HG03095 (cell line): ENCODE data around the gene TNFRSF4.
"Not testable (repeated sequence)": the region's sequence is repeated elsewhere in the genome, so short reads cannot be mapped to it uniquely, and the experiment has no call there.

ENCODE experiments used
- ATAC-seq: cut with Tn5 transposase; IDR thresholded peaks from one replicate; pipeline ENCODE4 v1.9.1; 2021; ENCODE audit warnings: moderate library complexity; ENCODE audit not compliant: unreplicated experiment

The TNFRSF4 gene

DNA sequence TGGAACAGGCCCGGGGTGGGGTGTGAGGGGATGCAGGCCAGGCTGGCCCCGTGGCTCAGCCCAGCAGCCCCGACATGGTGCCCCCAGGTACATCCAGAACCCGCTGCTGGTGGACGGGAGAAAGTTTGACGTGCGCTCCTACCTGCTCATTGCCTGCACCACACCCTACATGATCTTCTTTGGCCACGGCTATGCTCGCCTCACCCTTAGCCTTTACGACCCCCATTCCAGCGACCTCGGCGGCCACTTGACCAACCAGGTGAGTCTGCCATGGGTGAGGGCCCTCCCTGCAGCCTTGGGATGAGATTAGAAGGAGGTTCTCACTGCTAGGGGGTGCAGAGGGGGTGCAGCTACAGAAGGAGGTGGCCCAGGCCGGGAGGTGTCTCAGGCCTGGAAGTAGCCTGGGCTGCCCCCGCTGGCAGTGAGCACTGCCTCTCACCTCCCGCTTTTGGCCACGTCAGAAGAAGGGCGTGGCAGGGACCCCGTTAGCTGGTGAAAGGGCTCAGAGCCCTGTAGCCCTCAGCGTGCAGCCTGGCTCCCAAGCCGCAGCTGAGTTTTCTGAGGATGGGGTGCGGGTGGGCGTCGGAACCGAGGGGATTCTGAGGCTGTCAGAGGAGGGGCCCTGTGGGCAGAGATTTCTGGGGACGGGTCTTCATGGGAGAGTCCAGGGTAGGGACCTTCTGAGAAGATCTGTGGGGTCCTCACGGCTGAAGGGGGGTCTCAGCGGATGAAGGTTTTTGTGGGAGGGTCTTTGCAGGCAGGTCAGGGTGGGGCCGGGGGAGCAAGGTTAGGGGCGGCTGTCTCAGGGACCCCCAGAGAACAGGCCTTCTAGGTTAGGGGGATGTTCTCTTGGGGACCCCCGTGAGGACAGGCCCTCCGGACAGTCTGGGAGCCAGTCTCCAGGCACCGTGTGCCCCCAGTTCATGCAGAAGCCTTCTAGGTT is 29.8 kb downstream of the TNFRSF4 start:
- ATAC-seq = no peak

GRCh38 chr1:1183221-1183747 is 30.7 kb downstream of the TNFRSF4 start:
- ATAC-seq = no peak

- ATAC-seq = no peak
Measured at GRCh38 chr1:1182491-1183220, 31.3 kb downstream of the TNFRSF4 start.

DNA sequence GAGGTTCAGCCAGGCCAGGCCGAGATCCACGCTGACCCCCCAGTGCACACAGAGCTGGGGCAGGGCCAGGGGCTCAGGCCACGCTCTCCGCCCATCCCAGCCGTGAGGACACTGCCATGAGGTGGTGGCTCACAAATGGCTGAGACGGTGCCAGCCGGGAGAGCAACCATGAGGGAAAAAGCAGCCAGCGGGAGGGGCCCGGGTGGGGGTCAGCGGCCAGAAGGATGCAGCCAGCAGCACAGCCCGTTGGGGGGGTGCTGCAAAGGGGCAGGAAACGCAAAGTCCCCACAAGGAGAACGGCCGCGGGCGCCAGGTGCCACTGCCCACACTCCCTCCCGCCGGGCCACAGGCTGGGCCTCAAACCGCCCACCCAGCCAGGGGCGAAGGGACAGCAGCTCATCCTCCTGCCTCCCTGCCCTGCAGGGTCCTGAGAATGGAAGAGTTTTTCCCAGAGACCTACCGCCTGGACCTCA is 32.0 kb downstream of the TNFRSF4 start:
- no peak for ATAC-seq

GRCh38 chr1:1181129-1181937 is 32.6 kb downstream of the TNFRSF4 start:
- no peak for ATAC-seq

GRCh38 chr1:1179983-1180861 is 33.7 kb downstream of the TNFRSF4 start:
- ATAC-seq = no peak

- ATAC-seq = no peak
Measured at GRCh38 chr1:1179346-1179982, 34.5 kb downstream of the TNFRSF4 start.

DNA sequence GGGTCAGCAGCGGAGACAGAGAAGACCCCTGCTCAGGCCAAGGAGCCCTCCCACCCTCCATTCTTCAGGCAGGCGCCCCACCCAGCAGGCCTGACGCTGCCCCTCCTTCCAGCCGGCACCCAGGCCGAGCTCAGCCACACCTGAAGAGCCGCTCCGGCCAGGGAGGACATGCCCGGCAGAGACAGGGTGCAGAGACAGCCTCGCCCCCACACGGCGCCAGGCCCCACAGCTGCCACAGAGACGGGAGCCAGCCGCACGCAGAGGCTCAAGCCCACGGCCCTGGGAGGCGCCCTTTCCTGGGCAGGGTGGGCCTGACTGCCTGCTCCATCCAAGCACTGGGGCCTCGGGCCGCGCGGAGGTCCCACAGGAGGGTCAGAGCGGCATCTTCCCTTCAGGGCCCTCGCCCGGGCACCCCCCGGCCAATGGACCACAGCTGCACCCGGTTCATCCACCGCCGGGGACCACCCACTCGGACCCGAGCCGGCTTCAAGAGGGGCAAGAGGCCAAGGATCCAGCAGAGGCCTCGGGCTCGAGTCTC is 35.1 kb downstream of the TNFRSF4 start:
- no peak for ATAC-seq

- ATAC-seq = no peak
Measured at GRCh38 chr1:1177452-1178206, 36.3 kb downstream of the TNFRSF4 start.

DNA sequence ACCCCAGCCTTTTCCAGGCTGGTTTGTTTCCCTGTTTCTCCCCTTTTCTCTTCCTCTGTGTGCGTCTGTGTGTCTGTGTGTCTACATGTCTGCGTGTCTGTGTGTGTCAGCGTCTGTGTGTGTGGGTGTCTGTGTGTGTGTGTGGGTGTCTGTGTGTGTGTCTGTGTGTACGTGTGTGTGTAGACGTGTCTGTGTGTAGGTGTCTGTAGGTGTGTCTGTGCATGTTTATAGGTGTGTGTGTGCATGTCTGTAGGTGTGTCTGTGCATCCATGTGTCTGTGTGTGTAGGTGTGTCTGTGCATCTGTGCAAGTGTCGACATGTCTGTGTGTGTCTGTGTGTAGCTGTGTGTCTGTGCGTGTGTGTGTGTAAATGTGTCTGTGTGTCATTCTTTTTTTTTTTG is 37.0 kb downstream of the TNFRSF4 start:
- ATAC-seq = no peak

DNA sequence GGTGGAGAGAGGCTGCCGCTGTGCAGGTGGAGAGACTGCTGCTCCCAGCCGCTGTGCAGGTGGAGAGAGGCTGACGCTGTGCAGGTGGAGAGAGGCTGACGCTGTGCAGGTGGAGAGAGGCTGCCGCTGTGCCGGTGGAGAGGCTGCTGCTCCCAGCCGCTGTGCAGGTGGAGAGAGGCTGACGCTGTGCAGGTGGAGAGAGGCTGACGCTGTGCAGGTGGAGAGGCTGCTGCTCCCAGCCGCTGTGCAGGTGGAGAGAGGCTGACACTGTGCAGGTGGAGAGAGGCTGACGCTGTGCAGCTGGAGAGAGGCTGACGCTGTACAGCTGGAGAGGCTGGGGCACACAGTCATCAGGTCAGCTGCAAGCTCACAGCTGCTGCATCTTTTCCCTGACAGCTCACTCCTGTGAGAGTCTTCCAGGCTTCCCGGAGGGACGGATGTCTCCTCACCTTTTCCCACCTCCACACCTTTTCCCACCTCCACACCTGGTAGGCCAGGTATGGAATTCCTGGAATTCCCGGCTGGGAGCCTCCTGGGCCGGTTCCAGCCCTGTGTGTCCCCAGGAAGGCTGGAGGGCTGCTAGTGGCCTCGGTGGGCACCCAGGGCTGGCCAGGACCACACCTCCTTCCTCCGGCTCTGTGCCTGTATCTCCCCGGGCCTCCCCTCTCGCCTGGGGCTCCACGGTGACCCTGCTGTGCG is 37.7 kb downstream of the TNFRSF4 start:
- ATAC-seq = not testable (repeated sequence)

DNA sequence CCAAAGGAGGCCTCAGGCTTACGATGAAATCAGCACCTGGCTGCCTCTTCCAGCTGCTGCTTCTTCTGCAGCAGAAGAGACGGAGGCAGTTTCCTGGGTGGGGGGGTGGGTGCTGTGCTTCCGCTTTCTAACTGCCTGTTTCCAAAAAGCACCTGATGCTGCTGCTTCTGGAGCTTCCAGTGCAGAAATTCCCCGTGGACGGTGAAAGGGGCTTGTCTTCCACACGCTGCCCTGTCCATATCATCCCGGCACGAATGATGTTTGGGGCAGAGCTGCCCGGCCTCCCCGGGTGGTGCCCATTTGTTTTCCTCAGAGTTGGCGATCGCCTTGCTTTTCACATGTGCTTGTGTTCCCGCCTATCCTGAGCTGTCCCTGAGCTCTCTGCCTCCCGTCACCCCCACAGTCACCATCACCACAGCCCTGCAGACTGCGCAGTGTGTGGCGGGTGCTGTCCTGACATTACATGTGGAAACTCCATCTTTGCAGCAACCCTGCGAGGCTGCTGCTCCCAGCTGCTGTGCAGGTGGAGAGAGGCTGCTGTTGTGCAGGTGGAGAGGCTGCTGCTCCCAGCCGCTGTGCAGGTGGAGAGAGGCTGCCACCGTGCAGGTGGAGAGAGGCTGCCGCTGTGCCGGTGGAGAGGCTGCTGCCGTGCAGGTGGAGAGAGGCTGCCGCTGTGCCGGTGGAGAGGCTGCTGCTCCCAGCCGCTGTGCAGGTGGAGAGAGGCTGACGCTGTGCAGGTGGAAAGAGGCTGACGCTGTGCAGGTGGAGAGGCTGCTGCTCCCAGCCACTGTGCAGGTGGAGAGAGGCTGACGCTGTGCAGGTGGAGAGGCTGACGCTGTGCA is 38.5 kb downstream of the TNFRSF4 start:
- no peak for ATAC-seq

DNA sequence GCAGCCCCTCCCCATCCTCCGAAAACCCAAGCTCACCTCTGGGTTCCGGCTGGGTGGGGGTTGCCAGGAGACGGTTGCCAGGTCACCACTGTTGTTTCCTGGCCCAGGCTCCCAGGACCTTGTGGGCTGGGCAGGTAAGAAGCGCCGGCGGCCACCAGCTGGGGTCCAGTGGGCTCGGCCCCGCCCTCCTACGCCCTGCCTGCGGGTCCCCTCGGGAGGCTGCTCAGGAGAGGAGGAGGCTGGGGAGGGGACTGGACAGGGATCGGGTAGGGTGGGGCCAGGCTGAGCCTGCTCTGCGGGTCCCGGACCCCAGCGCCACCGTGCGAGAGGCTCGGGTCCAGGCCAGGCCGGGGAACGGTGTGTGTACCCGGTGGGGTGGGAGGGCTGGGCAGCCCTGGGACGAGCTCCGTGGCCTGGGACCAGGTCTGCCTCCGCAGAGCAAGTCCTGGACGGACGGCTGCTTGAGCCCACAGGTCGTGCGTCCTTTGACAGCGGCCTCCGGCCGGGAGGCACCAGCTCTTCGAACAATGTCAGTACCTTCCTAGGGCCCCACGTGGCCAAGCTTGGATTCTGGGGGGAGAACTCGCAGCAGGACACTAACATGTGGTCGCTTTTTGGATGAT is 40.0 kb downstream of the TNFRSF4 start, which contains the start of gene TTLL10:
TTLL10 (plus strand) TSS at position 88 of the 623 bp plus-strand sequence. CDS start 5,336 bp downstream, outside the sequence.
- ATAC-seq = no peak

DNA sequence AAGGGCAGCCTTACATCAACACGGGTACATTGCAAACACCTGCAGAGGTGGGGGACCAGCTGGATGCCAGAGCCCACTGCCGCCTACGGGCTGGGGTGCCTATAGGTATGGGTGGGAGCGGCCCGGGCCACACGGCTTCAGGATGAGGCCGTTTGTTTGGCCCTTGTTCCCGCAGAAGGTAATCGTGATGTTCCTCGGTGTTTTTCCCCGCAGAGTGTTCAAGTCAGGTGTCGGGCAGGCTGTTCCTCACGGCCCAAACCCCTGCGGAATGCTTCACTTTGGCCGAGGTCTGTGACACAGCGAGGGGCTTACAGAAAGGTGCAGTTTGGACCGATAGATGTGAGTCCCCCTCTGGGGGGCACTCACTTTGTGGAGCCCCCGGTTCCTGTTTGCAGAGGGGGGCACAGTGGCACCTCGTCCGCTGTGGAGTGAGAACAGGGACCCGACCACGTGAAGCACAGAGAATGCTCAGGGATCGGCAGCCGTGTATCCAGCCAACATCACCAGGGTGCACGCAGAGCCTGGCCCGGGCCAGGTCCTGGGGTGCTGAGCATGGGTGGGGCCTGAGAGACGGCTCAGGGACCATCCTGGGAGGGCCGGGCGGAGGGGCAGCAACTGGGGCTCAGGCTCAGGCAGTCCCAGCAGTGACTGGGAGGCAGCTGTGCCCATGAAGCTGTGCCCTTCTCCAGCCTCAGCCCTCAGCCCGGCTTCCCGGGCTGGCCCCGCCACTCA is 40.7 kb downstream of the TNFRSF4 start:
- ATAC-seq = no peak

- ATAC-seq = no peak
Measured at GRCh38 chr1:1171546-1172340, 42.2 kb downstream of the TNFRSF4 start.
